ENCODE results near the gene FGD4.

The FGD4 gene

DNA sequence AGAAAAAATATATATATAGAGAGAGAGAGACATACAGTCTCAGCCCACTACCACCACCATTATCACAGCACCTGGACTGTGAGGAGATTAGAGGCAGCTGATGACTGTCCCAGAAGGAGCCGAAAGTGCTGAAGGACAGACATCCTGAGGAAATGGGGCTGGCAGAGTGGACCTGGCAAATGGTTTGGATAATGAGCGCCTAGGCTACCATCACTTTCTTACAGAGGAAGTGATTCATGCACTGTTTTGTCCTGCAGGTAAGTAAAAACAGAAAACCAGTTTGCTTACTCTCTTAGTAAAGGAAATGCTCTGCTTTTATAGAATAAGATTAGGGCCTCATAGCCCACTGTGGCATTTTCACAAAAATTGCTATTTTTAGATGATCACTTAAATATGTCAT, 251.2 kb downstream of the FGD4 start:
- DNase-seq (ENCODE audit: insufficient read length, low spot score) (no peak), FAIRE-seq (no peak)
- TF ChIP-seq, protein P1, sequence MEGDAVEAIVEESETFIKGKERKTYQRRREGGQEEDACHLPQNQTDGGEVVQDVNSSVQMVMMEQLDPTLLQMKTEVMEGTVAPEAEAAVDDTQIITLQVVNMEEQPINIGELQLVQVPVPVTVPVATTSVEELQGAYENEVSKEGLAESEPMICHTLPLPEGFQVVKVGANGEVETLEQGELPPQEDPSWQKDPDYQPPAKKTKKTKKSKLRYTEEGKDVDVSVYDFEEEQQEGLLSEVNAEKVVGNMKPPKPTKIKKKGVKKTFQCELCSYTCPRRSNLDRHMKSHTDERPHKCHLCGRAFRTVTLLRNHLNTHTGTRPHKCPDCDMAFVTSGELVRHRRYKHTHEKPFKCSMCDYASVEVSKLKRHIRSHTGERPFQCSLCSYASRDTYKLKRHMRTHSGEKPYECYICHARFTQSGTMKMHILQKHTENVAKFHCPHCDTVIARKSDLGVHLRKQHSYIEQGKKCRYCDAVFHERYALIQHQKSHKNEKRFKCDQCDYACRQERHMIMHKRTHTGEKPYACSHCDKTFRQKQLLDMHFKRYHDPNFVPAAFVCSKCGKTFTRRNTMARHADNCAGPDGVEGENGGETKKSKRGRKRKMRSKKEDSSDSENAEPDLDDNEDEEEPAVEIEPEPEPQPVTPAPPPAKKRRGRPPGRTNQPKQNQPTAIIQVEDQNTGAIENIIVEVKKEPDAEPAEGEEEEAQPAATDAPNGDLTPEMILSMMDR (IDR thresholded peaks at IDR 0.05; ENCODE audit: insufficient read depth, missing control alignments): no peak

GRCh38 chr12:32651151-32651955, 252.0 kb downstream of the FGD4 start:
- TF ChIP-seq, protein P1 (IDR thresholded peaks at IDR 0.05; ENCODE audit: insufficient read depth, missing control alignments): no peak
- FAIRE-seq: no peak
- DNase-seq (ENCODE audit: insufficient read length, low spot score): no peak

DNA sequence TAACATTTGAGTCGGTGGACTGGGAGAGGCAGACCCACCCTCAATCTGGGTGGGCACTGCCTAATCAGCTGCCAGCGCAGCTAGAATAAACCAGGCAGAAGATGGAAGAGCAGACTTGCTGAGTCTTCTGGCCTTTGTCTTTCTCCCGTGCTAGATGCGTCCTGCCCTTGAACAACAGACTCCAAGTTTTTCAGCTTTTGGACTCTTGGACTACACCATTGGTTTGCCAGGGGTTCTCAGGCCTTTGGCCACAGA, 252.5 kb downstream of the FGD4 start:
- TF ChIP-seq, protein P1 (IDR thresholded peaks at IDR 0.05; ENCODE audit: insufficient read depth, missing control alignments): no peak
- no peak for DNase-seq (ENCODE audit: insufficient read length, low spot score)

DNA sequence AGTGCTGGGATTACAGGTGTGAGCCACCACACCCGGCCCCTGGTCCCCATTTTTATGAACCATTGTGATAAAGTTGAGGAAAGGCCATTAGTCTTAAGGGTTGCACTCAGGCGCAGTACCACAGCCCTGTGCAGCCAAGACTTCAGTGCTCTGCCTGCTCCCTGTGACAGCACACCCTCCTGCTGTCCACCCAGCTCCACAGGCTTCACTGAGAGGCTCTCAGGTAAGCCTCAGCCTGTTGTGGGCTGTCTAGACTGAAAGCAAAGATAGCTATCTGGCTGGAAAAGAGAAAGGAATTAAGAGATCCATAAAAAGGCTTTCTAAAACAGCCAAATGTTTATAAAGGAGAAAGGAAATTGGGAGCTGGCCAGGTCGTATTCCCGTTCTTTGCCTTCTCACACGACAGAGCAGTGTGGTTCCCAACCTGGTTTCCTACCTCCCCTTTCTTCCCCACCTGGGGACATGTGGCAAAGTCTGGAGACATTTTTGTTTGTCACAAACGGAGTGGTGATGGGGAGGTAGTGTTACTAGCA, 260.6 kb downstream of the FGD4 start:
- DNase-seq (ENCODE audit: insufficient read length, low spot score) (no peak), FAIRE-seq (no peak)
- TF ChIP-seq, protein P1 (IDR thresholded peaks at IDR 0.05; ENCODE audit: insufficient read depth, missing control alignments): no peak

More for the DNA sequence above, 252.5 kb downstream of the FGD4 start:
- no peak for FAIRE-seq

- FAIRE-seq: no peak
- no peak for DNase-seq (ENCODE audit: insufficient read length, low spot score)
Measured at GRCh38 chr12:32661706-32662105, 262.3 kb downstream of the FGD4 start.

GRCh38 chr12:32662665-32663064, 263.3 kb downstream of the FGD4 start:
- TF ChIP-seq, protein P1 (IDR thresholded peaks at IDR 0.05; ENCODE audit: insufficient read depth, missing control alignments): no peak
- no peak for FAIRE-seq

More at GRCh38 chr12:32661706-32662105, 262.3 kb downstream of the FGD4 start:
- TF ChIP-seq, protein P1 (IDR thresholded peaks at IDR 0.05; ENCODE audit: insufficient read depth, missing control alignments): no peak

DNA sequence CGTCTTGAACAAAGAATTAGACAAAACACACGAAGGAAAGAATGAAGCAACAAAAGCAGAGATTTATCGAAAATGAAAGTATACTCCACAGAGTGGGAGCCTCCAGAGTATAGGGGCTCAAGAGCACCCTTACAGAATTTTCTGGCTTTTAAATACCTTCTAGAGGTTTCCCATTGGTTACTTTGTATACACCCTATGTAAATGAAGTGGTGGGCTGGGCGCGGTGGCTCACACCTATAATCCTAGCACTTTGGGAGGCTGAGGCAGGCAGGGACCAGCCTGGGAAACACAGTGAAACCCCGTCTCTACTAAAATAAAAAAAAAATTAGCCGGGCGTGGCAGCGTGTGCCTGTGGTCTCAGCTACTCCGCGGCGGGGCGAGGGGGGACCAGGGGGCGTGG, 266.7 kb downstream of the FGD4 start:
- TF ChIP-seq, protein P1 (IDR thresholded peaks at IDR 0.05; ENCODE audit: insufficient read depth, missing control alignments): no peak
- DNase-seq (ENCODE audit: insufficient read length, low spot score): no peak
- no peak for FAIRE-seq

More at GRCh38 chr12:32662665-32663064, 263.3 kb downstream of the FGD4 start:
- no peak for DNase-seq (ENCODE audit: insufficient read length, low spot score)
